Measurements from ENCODE around the gene MAP4K1.

The MAP4K1 gene

GRCh38 chr19:38617764-38618589 lies at the start of gene MAP4K1:
MAP4K1 (minus strand) TSS chr19:38617953; CDS start chr19:38617895, 58 bp downstream.
- H3K4me3 ChIP-seq (ENCODE audit: low read length) = peak within 1 kb of the TSS; percentile 73
- peaks cover 13% of the 10 kb centered on the region for H3K4me1 ChIP-seq (ENCODE audit: insufficient read depth, low read length)
- no peaks in the 10 kb centered on the region for H3K27me3 ChIP-seq (ENCODE audit: insufficient read depth, low read length)
- H3K36me3 ChIP-seq (ENCODE audit: insufficient read depth, low read length) = peaks cover 17% of the 10 kb centered on the region
- H2AFZ ChIP-seq (ENCODE audit: low read depth, low read length) = peak within 1 kb of the TSS; percentile 27
- H3K9me3 ChIP-seq (ENCODE audit: low read length) = no peaks in the 10 kb centered on the region

- Histone ChIP-seq H3K4me3 (ENCODE audit: low read length) (no peak overlapping the region), H2AFZ (ENCODE audit: low read depth, low read length) (no peak overlapping the region), H3K36me3 (ENCODE audit: insufficient read depth, low read length) (no peaks in the 10 kb centered on the region), H3K9me3 (ENCODE audit: low read length) (no peaks in the 10 kb centered on the region), H3K27me3 (ENCODE audit: insufficient read depth, low read length) (no peaks in the 10 kb centered on the region), H3K4me1 (ENCODE audit: insufficient read depth, low read length) (peaks cover 36% of the 10 kb centered on the region)
Measured at GRCh38 chr19:38666663-38667511, 49.1 kb upstream of the MAP4K1 start.

GRCh38 chr19:38665950-38666662 lies 48.4 kb upstream of the MAP4K1 start:
- H2AFZ ChIP-seq (ENCODE audit: low read depth, low read length) = no peak overlapping the region
- no peaks in the 10 kb centered on the region for H3K36me3 ChIP-seq (ENCODE audit: insufficient read depth, low read length)
- H3K27me3 ChIP-seq (ENCODE audit: insufficient read depth, low read length) = no peaks in the 10 kb centered on the region
- peaks cover 36% of the 10 kb centered on the region for H3K4me1 ChIP-seq (ENCODE audit: insufficient read depth, low read length)
- no peak overlapping the region for H3K4me3 ChIP-seq (ENCODE audit: low read length)
- H3K9me3 ChIP-seq (ENCODE audit: low read length) = no peaks in the 10 kb centered on the region

- Histone ChIP-seq H3K4me3 (ENCODE audit: low read length) (no peak overlapping the region), H2AFZ (ENCODE audit: low read depth, low read length) (no peak overlapping the region), H3K36me3 (ENCODE audit: insufficient read depth, low read length) (peaks cover 2% of the 10 kb centered on the region), H3K9me3 (ENCODE audit: low read length) (no peaks in the 10 kb centered on the region), H3K4me1 (ENCODE audit: insufficient read depth, low read length) (peaks cover 32% of the 10 kb centered on the region), H3K27me3 (ENCODE audit: insufficient read depth, low read length) (no peaks in the 10 kb centered on the region)
Measured at GRCh38 chr19:38665219-38665931, 47.6 kb upstream of the MAP4K1 start.

- Histone ChIP-seq H3K4me1 (ENCODE audit: insufficient read depth, low read length) (peaks cover 32% of the 10 kb centered on the region), H3K36me3 (ENCODE audit: insufficient read depth, low read length) (peaks cover 2% of the 10 kb centered on the region), H3K9me3 (ENCODE audit: low read length) (no peaks in the 10 kb centered on the region), H2AFZ (ENCODE audit: low read depth, low read length) (no peak overlapping the region), H3K27me3 (ENCODE audit: insufficient read depth, low read length) (no peaks in the 10 kb centered on the region), H3K4me3 (ENCODE audit: low read length) (no peak overlapping the region)
Measured at GRCh38 chr19:38664503-38665211, 46.9 kb upstream of the MAP4K1 start.

GRCh38 chr19:38663957-38664502 lies 46.3 kb upstream of the MAP4K1 start:
- Histone ChIP-seq H3K4me3 (ENCODE audit: low read length) (no peak overlapping the region), H3K36me3 (ENCODE audit: insufficient read depth, low read length) (peaks cover 2% of the 10 kb centered on the region), H2AFZ (ENCODE audit: low read depth, low read length) (no peak overlapping the region), H3K9me3 (ENCODE audit: low read length) (no peaks in the 10 kb centered on the region), H3K4me1 (ENCODE audit: insufficient read depth, low read length) (peaks cover 32% of the 10 kb centered on the region), H3K27me3 (ENCODE audit: insufficient read depth, low read length) (no peaks in the 10 kb centered on the region)

- Histone ChIP-seq H3K4me1 (ENCODE audit: insufficient read depth, low read length) (peaks cover 37% of the 10 kb centered on the region), H3K36me3 (ENCODE audit: insufficient read depth, low read length) (peaks cover 2% of the 10 kb centered on the region), H3K9me3 (ENCODE audit: low read length) (no peaks in the 10 kb centered on the region), H3K27me3 (ENCODE audit: insufficient read depth, low read length) (no peaks in the 10 kb centered on the region), H3K4me3 (ENCODE audit: low read length) (no peak overlapping the region), H2AFZ (ENCODE audit: low read depth, low read length) (no peak overlapping the region)
Measured at GRCh38 chr19:38663156-38663651, 45.5 kb upstream of the MAP4K1 start.

GRCh38 chr19:38662537-38663155 lies 44.9 kb upstream of the MAP4K1 start:
- Histone ChIP-seq H3K9me3 (ENCODE audit: low read length) (no peaks in the 10 kb centered on the region), H3K36me3 (ENCODE audit: insufficient read depth, low read length) (peaks cover 2% of the 10 kb centered on the region), H2AFZ (ENCODE audit: low read depth, low read length) (no peak overlapping the region), H3K4me1 (ENCODE audit: insufficient read depth, low read length) (peaks cover 37% of the 10 kb centered on the region), H3K27me3 (ENCODE audit: insufficient read depth, low read length) (no peaks in the 10 kb centered on the region), H3K4me3 (ENCODE audit: low read length) (no peak overlapping the region)

- Histone ChIP-seq H3K4me1 (ENCODE audit: insufficient read depth, low read length) (peaks cover 33% of the 10 kb centered on the region), H2AFZ (ENCODE audit: low read depth, low read length) (no peak overlapping the region), H3K4me3 (ENCODE audit: low read length) (no peak overlapping the region), H3K36me3 (ENCODE audit: insufficient read depth, low read length) (peaks cover 2% of the 10 kb centered on the region), H3K9me3 (ENCODE audit: low read length) (no peaks in the 10 kb centered on the region), H3K27me3 (ENCODE audit: insufficient read depth, low read length) (no peaks in the 10 kb centered on the region)
Measured at GRCh38 chr19:38661996-38662395, 44.2 kb upstream of the MAP4K1 start.

- no peak overlapping the region for H3K4me3 ChIP-seq (ENCODE audit: low read length)
- no peaks in the 10 kb centered on the region for H3K9me3 ChIP-seq (ENCODE audit: low read length)
- peaks cover 2% of the 10 kb centered on the region for H3K36me3 ChIP-seq (ENCODE audit: insufficient read depth, low read length)
- no peak overlapping the region for H2AFZ ChIP-seq (ENCODE audit: low read depth, low read length)
- peaks cover 25% of the 10 kb centered on the region for H3K4me1 ChIP-seq (ENCODE audit: insufficient read depth, low read length)
- no peaks in the 10 kb centered on the region for H3K27me3 ChIP-seq (ENCODE audit: insufficient read depth, low read length)
Measured at GRCh38 chr19:38661136-38661535, 43.4 kb upstream of the MAP4K1 start.

GRCh38 chr19:38660724-38661123 lies 43.0 kb upstream of the MAP4K1 start:
- no peaks in the 10 kb centered on the region for H3K9me3 ChIP-seq (ENCODE audit: low read length)
- H3K27me3 ChIP-seq (ENCODE audit: insufficient read depth, low read length) = no peaks in the 10 kb centered on the region
- peaks cover 21% of the 10 kb centered on the region for H3K4me1 ChIP-seq (ENCODE audit: insufficient read depth, low read length)
- H2AFZ ChIP-seq (ENCODE audit: low read depth, low read length) = no peak overlapping the region
- H3K36me3 ChIP-seq (ENCODE audit: insufficient read depth, low read length) = peaks cover 2% of the 10 kb centered on the region
- no peak overlapping the region for H3K4me3 ChIP-seq (ENCODE audit: low read length)
